Sigmoid colon (tissue), 7 donors: ENCODE measurements around the gene SEMA6B. TPM values are rescaled to one million over a fixed set of nuclear protein-coding genes. Genes with fewer than 3 reads are reported as not detected.

ENCODE experiments used
- DNase-seq: peaks from one replicate; pipeline ENCODE4 v3.0.0-alpha.2; 2019
- H3K27ac ChIP-seq, 4 donors: fragments of 200-600 bp; sonication (generic); one replicate each; pipeline ENCODE4 v1.5.1; 2016 to 2019; ENCODE audit warnings: mild to moderate bottlenecking in 1 of 4
- H3K27me3 ChIP-seq, 3 donors: fragments of 200-600 bp; sonication (generic); one replicate each; pipeline ENCODE4 v1.5.1; 2019; ENCODE audit warnings: mild to moderate bottlenecking in 1 of 3
- H3K36me3 ChIP-seq, 4 donors: fragments of 200-600 bp; sonication (generic); one replicate each; pipeline ENCODE4 v1.5.1; 2016 to 2019
- H3K4me1 ChIP-seq, 4 donors: fragments of 200-600 bp; sonication (generic); one replicate each; pipeline ENCODE4 v1.5.1; 2017 to 2019
- H3K4me3 ChIP-seq, 4 donors: fragments of 200-600 bp; sonication (generic); one replicate each; pipeline ENCODE4 v1.5.1; 2017 to 2019; ENCODE audit warnings: mild to moderate bottlenecking in 2 of 4, moderate library complexity in 1 of 4
- H3K9me3 ChIP-seq, 4 donors: fragments of 200-600 bp in 3 of 4; sonication (generic) in 3 of 4; one replicate each; pipeline versions ENCODE4 v1.5.1 to v1.6.1; 2013 to 2019
- CTCF ChIP-seq, 4 experiments: fragments of 450-650 bp in 3 of 4; fragments of 200-600 bp in 1 of 4; IDR thresholded peaks; one replicate each; pipeline ENCODE4 v1.5.1; 2016 to 2019; ENCODE audit warnings: antibody characterized with exemption in 4 of 4, mild to moderate bottlenecking in 3 of 4, moderate library complexity in 2 of 4
- EP300 ChIP-seq, 4 donors: sonication (generic); formaldehyde crosslinking; IDR thresholded peaks; one replicate each; pipeline ENCODE4 v1.6.1; 2017; ENCODE audit warnings: antibody characterized with exemption in 4 of 4
- POLR2A ChIP-seq, 2 donors: fragments of 450-650 bp; IDR thresholded peaks; one replicate each; pipeline ENCODE4 v1.6.1; 2016; ENCODE audit warnings: antibody characterized with exemption in 2 of 2, mild to moderate bottlenecking in 2 of 2, moderate library complexity in 2 of 2
- POLR2AphosphoS5 ChIP-seq, 4 donors: sonication (generic); formaldehyde crosslinking; IDR thresholded peaks; one replicate each; pipeline ENCODE4 v1.6.1; 2017; ENCODE audit warnings: antibody characterized with exemption in 4 of 4
- WGBS, 2 donors: extraction: QIAGEN DNeasy Blood & Tissue Kit; methylation state at CpG; one replicate each; pipeline ENCODE4 v1.1.7; 2013; 5-methylcytosine and 5-hydroxymethylcytosine counted together
- intact Hi-C: fragments of 100-400 bp; cut with DNase I; formaldehyde crosslinking; loops from one replicate; pipeline ENCODE4 v1.15.1; 2023
- polyA plus RNA-seq, 3 donors: library from polyadenylated mRNA; stranded (reverse); fragments of 200-250 nt; gene quantifications; one replicate each; pipeline ENCODE4 v1.2.3, GENCODE V29; 2013
- total RNA-seq, 4 donors: library from RNA; depleted of rRNA; stranded (reverse); fragments of >200 nt; gene quantifications; one replicate each; pipeline ENCODE4 v1.1.0, GENCODE V29; 2016
- donor health status: healthy with polysubstance abuse.
- donor health status: Bipolar disorder and iron deficiency.
- donor health status: healthy.

SEMA6B gene
- total and polyA plus RNA-seq, 7 donors: 0.60 to 16.9 (median 1.8) TPM

GRCh38 chr19:4552525-4552819, 7.0 kb downstream of the SEMA6B start:
- Histone ChIP-seq H3K27ac (no peak overlapping the region), H3K4me1 (no peaks in the 10 kb centered on the region), H3K9me3 (no peaks in the 10 kb centered on the region), H3K27me3 (no peaks in the 10 kb centered on the region), H3K4me3 (no peak overlapping the region), H3K36me3 (no peaks in the 10 kb centered on the region)
- no peak for DNase-seq
- 29 to 78% methylated on average over 18 of the region's 18 CpGs for WGBS, 2 donors
- intact Hi-C loops: no loop called here
- TF ChIP-seq POLR2AphosphoS5 (IDR thresholded peaks at IDR 0.05) (no peak), EP300 (IDR thresholded peaks at IDR 0.05) (no peak), CTCF (IDR thresholded peaks at IDR 0.05) (no peak), POLR2A (IDR thresholded peaks at IDR 0.05) (no peak)

GRCh38 chr19:4550479-4551050, 8.9 kb downstream of the SEMA6B start:
- Histone ChIP-seq H3K27ac (no peak overlapping the region), H3K9me3 (no peaks in the 10 kb centered on the region), H3K27me3 (no peaks in the 10 kb centered on the region), H3K4me1 (no peaks in the 10 kb centered on the region), H3K36me3 (no peaks in the 10 kb centered on the region), H3K4me3 (no peak overlapping the region)
- 77 to 87% methylated on average over 26 of the region's 26 CpGs for WGBS, 2 donors
- intact Hi-C loops: no loop called here
- TF ChIP-seq POLR2A (IDR thresholded peaks at IDR 0.05): no peak
- no peak for TF ChIP-seq CTCF (IDR thresholded peaks at IDR 0.05)
- TF ChIP-seq EP300 (IDR thresholded peaks at IDR 0.05): no peak
- no peak for TF ChIP-seq POLR2AphosphoS5 (IDR thresholded peaks at IDR 0.05)
- DNase-seq: no peak

GRCh38 chr19:4550018-4550417, 9.5 kb downstream of the SEMA6B start:
- no peak overlapping the region for H3K4me3 ChIP-seq
- no peak overlapping the region for H3K27ac ChIP-seq
- no peaks in the 10 kb centered on the region for H3K36me3 ChIP-seq
- DNase-seq: no peak
- no peaks in the 10 kb centered on the region for H3K4me1 ChIP-seq
- TF ChIP-seq POLR2A (IDR thresholded peaks at IDR 0.05) (no peak), POLR2AphosphoS5 (IDR thresholded peaks at IDR 0.05) (no peak), CTCF (IDR thresholded peaks at IDR 0.05) (no peak), EP300 (IDR thresholded peaks at IDR 0.05) (no peak)
- 79 to 89% methylated on average over 18 of the region's 18 CpGs for WGBS, 2 donors
- intact Hi-C loops: no loop called here
- H3K9me3 ChIP-seq: no peaks in the 10 kb centered on the region
- no peaks in the 10 kb centered on the region for H3K27me3 ChIP-seq

GRCh38 chr19:4548238-4548584, 11.3 kb downstream of the SEMA6B start:
- 20 to 68% methylated on average over 14 of the region's 14 CpGs for WGBS, 2 donors
- no peaks in the 10 kb centered on the region for H3K9me3 ChIP-seq
- H3K36me3 ChIP-seq: no peaks in the 10 kb centered on the region

More at GRCh38 chr19:4548238-4548584, 11.3 kb downstream of the SEMA6B start:
- no peak for DNase-seq
- H3K27ac ChIP-seq: no peak overlapping the region
- no peaks in the 10 kb centered on the region for H3K4me1 ChIP-seq
- H3K4me3 ChIP-seq: no peak overlapping the region
- intact Hi-C loops: no loop called here
- TF ChIP-seq POLR2A (IDR thresholded peaks at IDR 0.05) (no peak), POLR2AphosphoS5 (IDR thresholded peaks at IDR 0.05) (no peak), EP300 (IDR thresholded peaks at IDR 0.05) (no peak), CTCF (IDR thresholded peaks at IDR 0.05) (no peak)
- no peaks in the 10 kb centered on the region for H3K27me3 ChIP-seq
